PC-3 (cell line): ENCODE data around the gene MKI67. TPM values are rescaled to one million over a fixed set of nuclear protein-coding genes. Genes with fewer than 3 reads are reported as not detected.
"Not testable (repeated sequence)": the region's sequence is repeated elsewhere in the genome, so short reads cannot be mapped to it uniquely, and the experiment has no call there.

ENCODE experiments used
- ATAC-seq: fragments of 200-7000 bp; cut with Tn5 transposase; 2 replicates; pipeline ENCODE4 v1.9.1; 2020; ENCODE audit warnings: mild to moderate bottlenecking, moderate library complexity
- BruUV-seq: library from RNA; stranded (reverse); fragments of 400-500 nt; replicated peaks from 2 replicates; lab custom pipeline; 2021; lab: Mats Ljungman, UMichigan
- CTCF ChIA-PET: fragments of 300-600 bp; sonication (Branson Sonifier 250); formaldehyde crosslinking; loops from one replicate; lab custom pipeline; 2022; ENCODE audit warnings: antibody characterized with exemption; lab: Charles Lee
- POLR2A ChIA-PET: fragments of 300-600 bp; sonication (Branson Sonifier 250); formaldehyde crosslinking; loops from one replicate; lab custom pipeline; 2022; ENCODE audit warnings: antibody characterized with exemption; ENCODE audit not compliant: unreplicated experiment; lab: Charles Lee
- DNase-seq: peaks from one replicate; pipeline ENCODE4 v3.0.0-alpha.2; 2015
- H2AFZ ChIP-seq: fragments of 300-600 bp; sonication (generic); 2 replicates; pipeline ENCODE4 v1.6.0; 2016; ENCODE audit warnings: antibody characterized with exemption, low read length
- H3F3A ChIP-seq: fragments of 300-600 bp; sonication (generic); one replicate; pipeline ENCODE4 v1.6.0; 2017; ENCODE audit warnings: antibody characterized with exemption, low read length, control low read depth, mild to moderate bottlenecking; ENCODE audit not compliant: unreplicated experiment
- H3K27ac ChIP-seq: fragments of 300-600 bp; sonication (generic); 2 replicates; pipeline ENCODE4 v1.5.1; 2016; ENCODE audit warnings: mild to moderate bottlenecking, low read length
- H3K27me3 ChIP-seq: fragments of 300-600 bp; sonication (generic); 2 replicates; pipeline ENCODE4 v1.6.1; 2016; ENCODE audit warnings: low read length, mixed read lengths
- H3K36me3 ChIP-seq: fragments of 300-600 bp; sonication (generic); 2 replicates; pipeline ENCODE4 v1.6.1; 2016; ENCODE audit warnings: low read depth, mixed run types, low read length, mixed read lengths
- H3K4me1 ChIP-seq: fragments of 300-600 bp; sonication (generic); 2 replicates; pipeline ENCODE4 v1.5.1; 2016; ENCODE audit warnings: low read length; ENCODE audit not compliant: insufficient read depth
- H3K4me2 ChIP-seq: fragments of 300-600 bp; sonication (generic); 2 replicates; pipeline ENCODE4 v1.6.0; 2016; ENCODE audit warnings: low read length
- H3K4me3 ChIP-seq: fragments of 300-600 bp; sonication (generic); 2 replicates; pipeline ENCODE4 v1.5.1; 2016; ENCODE audit warnings: mild to moderate bottlenecking, low read length, mixed read lengths
- H3K79me2 ChIP-seq: fragments of 300-600 bp; sonication (generic); 2 replicates; pipeline ENCODE4 v1.6.1; 2017; ENCODE audit warnings: low read length, mixed read lengths
- H3K9ac ChIP-seq: fragments of 300-600 bp; sonication (generic); 2 replicates; pipeline ENCODE4 v1.6.0; 2016; ENCODE audit warnings: mild to moderate bottlenecking, low read length
- H3K9me2 ChIP-seq: fragments of 300-600 bp; sonication (generic); replicated peaks from 2 replicates; pipeline ENCODE4 v1.6.1; 2016; ENCODE audit warnings: mixed run types, low read length, mixed read lengths
- H3K9me3 ChIP-seq: fragments of 300-600 bp; sonication (generic); 2 replicates; pipeline ENCODE4 v1.6.1; 2016; ENCODE audit warnings: low read length, mixed read lengths
- H4K20me1 ChIP-seq: fragments of 300-600 bp; sonication (generic); 2 replicates; pipeline ENCODE4 v1.6.1; 2016; ENCODE audit warnings: low read length, mixed read lengths
- CTCF ChIP-seq: fragments of 300-600 bp; sonication (generic); conservative IDR thresholded peaks from 2 replicates; pipeline ENCODE4 v1.5.1; 2017; ENCODE audit warnings: antibody characterized with exemption, low read depth, mild to moderate bottlenecking, low read length
- EZH2 ChIP-seq: fragments of 300-600 bp; sonication (generic); IDR thresholded peaks from one replicate; pipeline ENCODE4 v1.6.1; 2017; ENCODE audit warnings: antibody characterized with exemption, mild to moderate bottlenecking, low read length; ENCODE audit not compliant: unreplicated experiment
- EZH2phosphoT487 ChIP-seq: fragments of 300-600 bp; sonication (generic); IDR thresholded peaks from 2 replicates; pipeline ENCODE4 v1.6.1; 2018; ENCODE audit warnings: mild to moderate bottlenecking, antibody characterized with exemption, low read length, borderline replicate concordance
- intact Hi-C: fragments of 100-400 bp; cut with micrococcal nuclease; formaldehyde crosslinking; loops from 2 replicates; pipeline ENCODE4 v1.9.0; 2023
- total RNA-seq: library from RNA; depleted of rRNA; stranded (reverse); fragments of >200 nt; gene quantifications from 2 replicates; pipeline ENCODE4 v1.2.3, GENCODE V29; 2014

The MKI67 gene
- total RNA-seq, 1 experiment from 2014 or later, result 66.0 TPM

- intact Hi-C loops, result no loop called here
- Histone ChIP-seq H4K20me1 (no peaks in the 10 kb centered on the region), H3K27me3 (no peaks in the 10 kb centered on the region), H2AFZ (no peak overlapping the region), H3K36me3 (no peaks in the 10 kb centered on the region), H3K27ac (no peak overlapping the region), H3F3A (no peaks in the 10 kb centered on the region), H3K9ac (no peak overlapping the region), H3K4me1 (no peaks in the 10 kb centered on the region), H3K79me2 (no peaks in the 10 kb centered on the region), H3K4me3 (no peak overlapping the region), H3K4me2 (no peak overlapping the region), H3K9me3 (no peaks in the 10 kb centered on the region), H3K9me2 (no peaks in the 10 kb centered on the region)
- ChIA-PET CTCF (no interaction called here), POLR2A (no interaction called here)
- DNase-seq, result no peak
- BruUV-seq, result no TSS peak
- ATAC-seq, result no peak
- TF ChIP-seq CTCF (no peak), EZH2 (no peak), EZH2phosphoT487 (no peak)
Observed at GRCh38 chr10:128140425-128140824, 14.2 kb upstream of the MKI67 start.

DNA sequence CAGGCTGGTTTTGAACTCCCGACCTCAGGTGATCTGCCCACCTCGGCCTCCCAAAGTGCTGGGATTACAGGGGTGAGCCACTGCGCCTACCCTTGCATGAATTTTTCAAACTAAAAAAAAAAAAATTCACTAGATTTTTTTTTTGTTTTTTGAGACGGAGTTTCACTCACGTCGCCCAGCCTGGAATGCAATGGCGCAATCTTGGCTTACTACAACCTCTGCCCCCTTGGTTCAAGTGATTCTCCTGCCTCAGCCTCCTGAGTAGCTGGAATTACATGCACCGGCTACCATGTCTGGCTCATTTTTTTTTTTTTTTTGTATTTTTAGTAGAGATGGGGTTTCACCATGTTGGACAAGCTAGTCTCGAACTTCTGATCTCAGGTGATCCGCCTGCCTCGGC, 12.2 kb upstream of the MKI67 start:
- H3K36me3 ChIP-seq, H3K9me2 ChIP-seq, H3K4me1 ChIP-seq, H3K4me3 ChIP-seq, BruUV-seq, ATAC-seq, H3K4me2 ChIP-seq, H3K9ac ChIP-seq, H3K27ac ChIP-seq, CTCF ChIA-PET, H3F3A ChIP-seq, H3K79me2 ChIP-seq, H2AFZ ChIP-seq, H3K9me3 ChIP-seq, POLR2A ChIA-PET, intact Hi-C loops, DNase-seq, H3K27me3 ChIP-seq, H4K20me1 ChIP-seq: not testable (repeated sequence)

- ATAC-seq (no peak), DNase-seq (no peak)
- TF ChIP-seq EZH2phosphoT487 (no peak), CTCF (no peak), EZH2 (no peak)
- Histone ChIP-seq H3K4me2 (no peak overlapping the region), H3K36me3 (no peaks in the 10 kb centered on the region), H3K27ac (no peak overlapping the region), H3K27me3 (no peaks in the 10 kb centered on the region), H3K4me1 (no peaks in the 10 kb centered on the region), H3F3A (no peaks in the 10 kb centered on the region), H3K79me2 (no peaks in the 10 kb centered on the region), H2AFZ (no peak overlapping the region), H3K9ac (no peak overlapping the region), H4K20me1 (no peaks in the 10 kb centered on the region), H3K9me3 (no peaks in the 10 kb centered on the region), H3K4me3 (no peak overlapping the region), H3K9me2 (no peaks in the 10 kb centered on the region)
- intact Hi-C loops, result no loop called here
- ChIA-PET POLR2A (no interaction called here), CTCF (no interaction called here)
- no TSS peak for BruUV-seq
Observed at GRCh38 chr10:128137877-128138276, 11.7 kb upstream of the MKI67 start.
